Activated T-helper 1 cell treated with Interleukin-2 at 50 U/mL for 16 hours (primary cell): ENCODE results near the gene SSTR3.
A peak's percentile ranks its signal among the peaks of the same experiment; 100 is the strongest.

Experiments
- DNase-seq: peaks from one replicate; pipeline ENCODE4 v3.0.0-alpha.2; 2020; ENCODE audit warnings: low read depth

The SSTR3 gene

DNA sequence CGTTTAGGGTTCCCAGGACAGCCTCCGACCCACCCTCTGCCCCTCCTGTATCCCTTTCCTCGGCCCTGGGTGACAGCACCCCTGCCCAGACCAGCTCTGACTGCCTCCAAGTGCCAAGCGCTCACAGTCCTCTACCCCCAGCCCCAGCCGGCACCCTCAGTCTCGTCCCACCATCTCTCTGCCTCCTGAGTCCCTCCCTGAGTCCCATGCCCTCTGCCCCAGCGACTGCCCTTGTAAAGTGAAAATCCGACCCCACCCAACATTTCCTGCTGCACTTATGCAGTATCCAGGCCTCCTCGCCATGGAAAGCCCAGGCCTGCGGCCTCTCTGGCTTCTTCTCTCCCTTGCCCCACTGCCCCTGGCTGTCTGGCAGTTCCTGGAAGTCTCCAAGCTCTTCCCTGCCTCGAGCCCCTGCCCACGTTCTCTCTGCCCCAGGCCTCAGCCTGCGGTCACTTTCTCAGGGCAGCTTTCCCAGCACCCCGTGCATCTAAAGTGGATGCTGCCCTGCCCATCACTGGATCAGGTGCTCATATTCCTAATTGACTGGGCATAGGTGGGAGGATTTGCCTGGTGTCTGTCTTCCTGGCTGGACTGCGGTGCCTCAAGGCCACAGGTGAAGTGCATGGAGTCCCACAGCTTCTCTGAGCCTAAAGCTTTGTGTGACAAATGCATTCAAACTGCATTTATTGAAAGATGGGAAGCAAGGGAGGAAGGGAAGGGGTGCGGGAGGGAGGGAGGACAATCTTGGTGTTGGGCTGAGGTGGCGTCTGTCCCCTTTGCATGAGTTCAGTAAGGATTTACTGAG lies 44.9 kb downstream of the SSTR3 start:
- no peak for DNase-seq

DNA sequence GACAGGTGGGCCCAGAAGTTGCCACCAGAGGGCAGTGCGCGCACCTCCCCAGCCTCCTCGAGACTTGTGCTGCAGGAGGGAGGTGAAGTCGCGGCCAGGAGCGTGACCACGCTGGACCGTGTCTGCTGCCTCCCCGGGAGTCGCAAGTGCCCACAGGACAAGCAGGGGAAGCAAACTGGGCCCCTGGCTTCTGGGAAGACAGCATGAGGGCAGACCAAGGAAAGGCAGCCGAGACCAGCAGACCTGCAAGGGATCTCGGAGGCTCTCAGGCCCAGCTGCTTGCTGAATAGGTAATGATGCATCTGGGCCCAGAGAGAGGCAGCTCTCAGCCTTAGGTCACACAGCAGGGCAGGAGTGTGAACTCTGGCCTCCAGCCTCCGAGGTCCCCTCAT lies 45.6 kb downstream of the SSTR3 start:
- DNase-seq = peak; percentile 69

DNA sequence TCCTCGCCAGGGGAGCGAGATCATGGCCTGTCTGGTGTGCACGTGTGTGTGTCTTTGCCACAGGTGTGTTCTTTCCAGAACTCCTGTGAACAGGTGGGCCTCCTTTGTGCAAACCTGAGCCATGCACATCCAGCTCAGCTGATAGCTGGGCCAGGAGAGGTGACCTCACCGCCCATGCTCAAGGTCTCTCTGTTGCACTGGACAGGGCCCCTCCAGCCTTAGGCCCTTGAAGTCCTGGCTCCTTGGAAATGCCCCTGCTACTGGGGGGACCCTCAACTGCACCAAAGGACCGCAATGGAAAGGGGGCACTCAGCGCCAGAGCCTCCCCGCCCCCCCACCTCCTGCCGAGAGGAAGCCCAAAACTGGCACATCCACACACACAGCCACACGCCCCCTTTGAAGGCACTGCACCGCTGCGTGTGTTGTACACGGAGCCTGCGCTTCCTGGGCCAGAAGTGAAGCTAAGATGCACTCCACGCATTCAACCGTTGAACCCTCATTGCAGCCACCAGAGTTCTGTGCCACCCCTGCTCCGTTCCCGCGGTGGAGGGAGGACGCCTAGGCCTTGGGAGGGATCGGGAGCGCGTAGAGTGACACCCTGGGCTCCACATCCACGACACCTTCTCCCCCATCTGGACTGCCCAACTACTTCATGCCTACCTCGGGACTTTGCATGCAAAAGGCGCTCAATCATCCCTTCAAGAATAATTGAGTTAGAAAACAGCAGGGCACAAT lies 46.2 kb downstream of the SSTR3 start:
- no peak for DNase-seq

DNA sequence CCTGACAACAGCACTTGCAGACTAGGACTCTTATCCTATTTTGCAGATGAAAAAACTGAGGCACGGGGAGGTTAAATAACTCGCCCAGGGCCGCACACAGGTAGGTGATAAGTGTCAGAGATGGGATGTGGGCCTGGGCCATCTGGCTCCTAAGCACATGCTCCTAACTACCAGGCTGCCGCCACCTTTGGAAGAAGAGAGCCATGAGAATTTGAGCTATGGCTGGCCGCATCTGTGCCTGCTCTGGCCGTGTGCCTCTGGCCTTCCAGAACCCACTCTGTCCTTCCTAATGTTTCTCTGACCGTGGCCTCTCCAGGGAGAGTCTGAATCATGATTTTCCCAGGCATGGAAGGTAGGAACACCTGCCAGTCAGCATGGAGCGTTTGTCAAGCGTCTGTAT lies 47.2 kb downstream of the SSTR3 start:
- no peak for DNase-seq

DNA sequence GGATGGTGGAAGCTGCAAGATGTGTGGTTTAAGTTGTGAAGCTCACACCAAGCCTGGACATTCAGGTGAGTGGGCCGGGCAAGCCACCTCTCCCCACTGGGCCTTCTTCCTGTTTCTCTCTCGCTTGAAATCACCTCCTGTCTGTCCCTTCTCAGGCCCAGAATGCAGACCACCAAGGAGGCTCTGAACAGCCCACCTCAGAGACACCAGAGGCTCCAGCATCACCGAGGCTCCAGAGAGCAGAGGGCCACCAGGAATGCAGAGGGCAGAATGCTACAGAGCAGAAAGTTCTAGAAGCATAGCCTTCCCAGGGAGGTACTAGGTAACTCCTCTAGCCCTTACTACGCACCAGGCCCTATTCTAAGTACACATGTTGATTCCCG lies 47.8 kb downstream of the SSTR3 start:
- DNase-seq = no peak

DNA sequence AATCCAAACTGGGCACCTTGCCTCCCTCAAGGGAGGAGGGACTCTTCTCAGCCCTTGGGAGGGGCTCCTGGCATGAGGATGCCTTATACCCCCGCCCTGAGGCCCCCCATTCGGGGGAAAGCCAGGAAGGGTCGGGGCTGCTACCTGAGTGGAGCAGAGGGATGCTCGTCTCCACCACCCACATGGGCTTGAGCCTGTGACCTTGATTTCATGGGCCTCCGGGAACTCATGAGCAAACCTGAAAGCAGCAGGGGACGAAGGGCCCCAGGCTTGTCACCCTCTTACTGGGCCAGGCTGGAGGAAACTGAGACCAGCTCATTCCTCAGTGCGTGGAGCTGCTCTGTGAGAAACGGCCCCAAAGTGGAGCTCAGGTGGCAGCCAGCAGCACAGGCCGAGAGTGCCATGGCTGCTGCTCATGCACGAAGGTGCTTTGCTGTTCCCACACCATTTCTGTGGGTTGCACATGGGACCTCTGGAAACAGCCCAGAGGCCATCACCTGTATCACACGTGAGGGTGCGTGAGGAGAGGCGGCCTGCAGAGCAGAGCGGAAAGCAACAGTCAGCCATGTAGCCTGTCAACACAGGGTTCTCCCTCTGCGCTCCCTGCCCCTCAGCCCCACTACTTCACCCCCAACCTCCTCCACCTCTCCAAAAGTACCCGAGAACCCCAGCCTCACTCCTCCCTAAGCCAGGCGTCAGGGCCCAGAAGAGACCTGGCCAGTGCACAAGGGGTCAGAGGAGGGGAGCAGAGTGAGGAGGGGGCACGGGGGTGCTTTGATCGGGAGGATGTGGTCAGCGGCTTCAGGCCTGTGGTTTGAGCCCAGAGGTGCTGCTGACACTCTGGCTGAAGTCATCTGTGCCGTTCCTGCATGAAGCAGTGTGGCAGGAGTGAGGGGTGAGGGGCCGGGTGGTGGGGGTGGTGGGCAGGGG lies 48.4 kb downstream of the SSTR3 start:
- no peak for DNase-seq

DNA sequence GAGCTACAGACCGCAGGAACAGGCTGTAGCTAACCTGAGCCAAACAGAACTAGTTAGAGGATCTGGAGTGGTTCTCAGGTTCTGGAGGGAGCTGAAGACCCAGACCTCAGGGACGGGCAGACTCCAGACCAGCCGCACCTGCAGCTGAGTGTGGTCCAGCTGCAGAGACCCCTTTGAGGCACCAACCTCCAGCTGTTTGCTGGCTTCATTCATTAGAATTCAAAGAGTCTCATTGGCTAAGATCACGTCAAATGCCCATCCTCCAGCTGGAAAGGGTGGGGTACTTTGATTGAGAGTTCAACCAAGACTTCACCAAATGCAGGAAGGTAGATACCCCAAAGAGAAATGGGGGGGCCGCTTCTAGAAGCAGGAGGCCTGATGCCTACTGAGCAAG lies 49.2 kb downstream of the SSTR3 start:
- DNase-seq = no peak

DNA sequence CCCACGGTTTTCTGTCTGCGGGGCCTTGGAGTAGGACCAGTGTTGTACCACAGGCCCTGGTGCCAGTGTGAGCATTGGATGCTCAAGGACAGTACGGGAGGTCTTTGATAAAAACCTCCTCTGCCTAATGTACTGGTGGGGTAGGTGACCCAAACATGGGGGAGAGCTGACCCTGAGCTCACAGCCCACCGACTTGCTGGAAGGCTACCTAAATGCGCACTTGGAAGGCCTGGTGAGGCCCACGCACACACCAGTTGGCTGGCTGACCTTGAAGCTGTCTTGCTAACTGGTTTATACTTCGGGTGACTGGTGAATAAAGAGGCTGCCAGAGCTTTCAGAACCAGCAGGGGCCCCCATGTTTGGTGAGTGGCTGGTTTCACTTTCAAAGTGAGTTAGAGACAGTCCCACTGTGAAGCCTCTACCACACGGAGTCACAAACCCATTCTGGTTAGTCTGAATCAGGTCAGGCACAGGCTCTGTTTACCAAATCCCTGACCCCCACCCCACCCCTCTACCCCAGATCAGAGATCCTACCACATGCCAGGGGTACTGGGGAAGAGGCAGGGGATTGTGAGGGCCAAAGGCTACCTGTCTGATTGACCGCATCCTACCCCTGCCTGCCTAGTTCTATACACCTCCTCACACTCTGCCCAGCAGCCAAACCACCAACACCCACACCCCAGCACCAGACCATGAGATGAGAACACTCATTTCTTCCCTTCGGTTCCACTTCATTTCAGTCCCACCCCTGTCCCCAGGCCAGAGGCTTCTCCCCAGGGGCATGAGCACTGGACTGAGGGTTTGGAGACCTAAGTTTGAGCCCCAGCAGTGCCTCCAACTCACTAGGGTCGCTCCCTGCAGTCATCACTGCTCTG lies 49.8 kb downstream of the SSTR3 start:
- DNase-seq = peak; percentile 48

DNA sequence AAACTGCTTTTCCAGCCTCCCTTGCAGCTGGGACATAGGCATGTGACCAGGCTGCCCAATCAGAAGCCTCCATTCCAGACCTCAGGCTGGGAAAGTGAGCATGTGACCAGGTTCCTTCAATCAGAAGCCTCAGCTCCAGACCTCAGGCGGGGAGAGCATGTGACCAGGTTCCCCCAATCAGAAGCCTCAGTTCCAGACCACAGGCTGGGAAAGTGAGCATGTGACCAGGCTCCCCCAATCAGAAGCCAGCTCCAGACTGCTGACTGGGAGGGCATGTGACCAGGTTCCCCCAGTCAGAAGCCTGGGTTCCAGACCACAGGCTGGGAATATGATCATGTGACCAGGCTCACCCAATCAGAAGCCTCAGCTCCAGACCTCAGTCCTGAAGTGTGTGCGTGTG lies 50.8 kb downstream of the SSTR3 start:
- DNase-seq = no peak

DNA sequence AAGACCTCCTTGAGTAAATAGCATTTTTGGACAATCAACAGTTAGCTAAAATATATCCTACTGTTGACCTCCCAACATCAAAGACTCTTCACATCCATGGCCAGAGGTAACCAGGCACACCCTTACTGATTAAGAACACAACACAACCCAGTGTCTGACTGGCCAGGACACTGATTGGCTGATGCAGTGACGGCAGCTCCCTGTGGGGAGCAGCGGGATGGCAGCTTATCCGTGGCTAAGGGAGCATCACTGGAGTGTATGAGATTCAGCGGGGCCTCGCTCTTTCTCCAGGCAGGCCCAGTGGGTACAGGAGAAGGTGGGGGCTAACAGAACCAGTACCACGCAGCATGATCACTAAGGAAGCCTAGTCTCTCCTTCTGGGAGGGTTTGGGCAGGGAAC lies 52.2 kb downstream of the SSTR3 start:
- no peak for DNase-seq

DNA sequence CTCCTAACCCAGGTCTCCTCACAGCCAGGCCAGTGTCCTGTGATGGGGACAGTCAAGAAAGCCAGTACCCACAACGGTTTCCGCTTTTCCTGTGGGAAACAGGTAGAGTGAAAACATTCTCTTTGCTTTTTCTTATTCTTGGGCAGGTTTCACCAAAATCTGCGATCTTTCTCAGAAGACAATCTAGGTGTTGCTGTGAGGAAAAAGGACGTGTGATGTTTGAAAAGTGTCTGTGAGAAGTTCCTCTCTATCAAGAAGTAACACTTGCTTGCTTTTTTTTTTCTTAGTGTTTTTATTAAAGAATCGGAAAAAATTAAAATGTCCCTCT lies 53.4 kb downstream of the SSTR3 start:
- DNase-seq = no peak

DNA sequence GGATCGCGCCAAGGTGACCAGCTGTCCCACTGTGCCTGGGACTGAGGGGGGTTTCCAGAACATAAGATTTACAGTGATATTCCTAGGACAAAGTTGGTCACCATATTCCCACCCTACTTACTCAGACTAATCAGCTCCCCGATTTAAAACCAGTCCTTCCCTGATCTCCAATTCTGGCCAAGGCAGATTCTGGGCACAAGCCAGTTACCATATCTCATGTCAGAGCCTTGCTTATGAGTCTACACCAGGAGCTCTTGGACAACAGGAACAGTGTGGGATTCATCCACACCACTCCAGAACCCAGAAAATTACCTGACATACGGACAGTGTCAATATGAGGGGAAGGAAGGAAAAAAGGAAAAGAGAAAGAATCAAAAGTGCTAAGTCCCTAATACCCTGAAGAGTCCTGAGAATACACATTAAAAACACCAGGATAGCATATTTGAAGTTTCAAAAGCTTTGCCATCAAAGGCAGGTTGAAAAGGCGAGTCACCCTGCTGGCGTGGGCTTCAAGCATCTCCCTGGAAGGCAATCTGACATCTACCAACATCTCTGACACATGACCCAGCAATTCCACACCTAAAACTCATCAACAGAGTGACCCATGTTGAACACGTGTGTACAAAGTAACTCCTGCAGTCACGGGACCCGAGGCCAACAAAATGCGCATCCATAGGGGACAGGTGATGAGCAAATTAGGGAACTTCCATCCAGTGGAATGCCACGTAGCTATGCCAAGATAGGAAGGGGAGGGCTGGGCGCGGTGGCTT lies 54.6 kb downstream of the SSTR3 start:
- no peak for DNase-seq

DNA sequence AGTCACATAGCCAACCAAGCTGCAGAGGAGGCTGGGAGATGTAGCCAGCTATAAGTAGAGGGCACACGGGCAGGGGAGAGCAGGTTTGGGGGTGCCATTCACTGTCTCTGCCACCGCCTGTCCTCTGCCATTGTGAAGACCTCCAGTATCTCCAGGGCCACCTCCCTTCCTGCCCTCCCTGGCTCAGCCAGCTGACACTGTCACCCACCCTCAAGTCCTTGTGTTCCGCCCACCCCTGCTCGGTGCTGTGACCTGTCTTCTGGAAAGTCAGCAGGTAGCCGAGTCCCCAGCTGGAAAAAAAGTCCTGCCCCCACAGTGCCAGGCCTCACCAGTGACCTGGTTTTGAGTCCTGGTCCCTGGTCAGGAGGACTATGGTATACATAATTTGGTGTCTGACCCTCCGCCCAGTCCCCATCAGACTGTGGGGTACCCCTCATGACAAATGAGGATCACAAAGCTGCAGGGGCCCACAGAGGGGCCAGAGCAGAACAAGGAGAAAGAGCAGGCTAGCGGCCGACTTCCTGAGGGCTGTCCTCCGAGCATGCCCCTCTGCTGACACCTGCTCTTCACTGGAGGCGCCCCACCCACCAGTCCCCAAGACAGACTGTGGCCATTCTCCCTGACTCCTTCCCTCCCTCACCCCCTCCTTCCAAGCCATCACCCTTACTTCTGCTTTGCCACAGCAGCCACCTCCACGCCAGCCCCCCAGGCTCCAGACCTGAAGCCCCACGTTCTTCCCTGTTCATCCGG lies 55.4 kb downstream of the SSTR3 start:
- DNase-seq = no peak

DNA sequence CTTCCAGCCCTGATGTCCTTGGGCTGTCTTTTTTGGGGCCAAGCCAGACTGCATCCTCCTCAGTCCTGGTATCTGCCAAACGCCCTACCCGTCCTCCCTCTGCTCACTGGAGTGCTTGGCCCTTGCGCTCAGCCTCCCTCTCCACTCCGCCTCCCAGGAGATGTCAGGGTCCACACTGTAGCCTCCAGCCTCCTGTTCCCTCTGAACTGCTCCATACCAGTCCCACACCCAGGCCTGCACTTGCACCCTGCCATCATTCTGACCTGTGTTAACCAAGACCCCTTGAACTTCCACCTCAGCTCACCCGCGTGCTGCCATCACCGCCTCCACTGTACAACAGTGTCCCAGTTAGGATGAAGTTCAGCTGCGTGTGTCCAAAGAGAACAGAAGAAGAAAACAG lies 56.3 kb downstream of the SSTR3 start:
- DNase-seq = no peak

DNA sequence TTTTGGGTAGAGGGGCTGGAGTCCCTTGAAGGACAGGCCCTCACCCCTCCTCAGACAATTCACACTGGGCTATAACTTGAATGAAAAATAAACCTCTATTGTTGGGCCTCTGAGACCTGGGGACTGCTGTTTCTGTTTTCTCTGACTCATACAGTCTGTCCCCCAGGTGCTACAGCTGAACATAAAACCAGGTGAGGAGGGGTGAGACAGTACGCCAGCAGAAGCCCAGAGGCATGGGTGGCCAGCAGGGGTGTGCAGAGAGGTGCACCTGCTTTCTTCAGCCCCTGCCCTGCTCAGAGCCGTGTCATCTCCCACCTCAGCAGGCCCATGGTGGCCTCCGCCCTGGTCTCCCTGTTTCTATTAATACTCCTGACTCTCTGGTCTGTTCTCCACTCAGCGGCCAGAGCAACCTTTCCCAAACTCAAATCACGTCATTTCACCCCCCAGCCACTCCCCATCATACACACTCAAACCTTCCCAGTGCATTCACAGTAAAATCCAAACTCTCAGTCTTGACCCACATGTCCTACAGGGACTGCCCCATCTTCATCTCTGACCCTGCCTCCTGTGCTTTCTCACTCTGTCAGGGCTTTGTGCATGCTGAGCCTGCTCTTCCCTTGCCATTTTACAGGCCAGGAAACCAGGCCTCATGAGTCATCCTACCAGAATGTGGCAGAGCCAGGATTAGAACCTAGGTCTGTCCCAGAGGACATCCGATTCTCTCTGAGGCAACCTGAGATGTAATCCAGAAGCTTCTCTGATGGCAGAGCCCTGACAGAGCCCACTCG lies 57.2 kb downstream of the SSTR3 start:
- no peak for DNase-seq
